Right lung (tissue), 5 donors: ENCODE data around the gene LRRFIP2. TPM values are rescaled to one million over a fixed set of nuclear protein-coding genes. Genes with fewer than 3 reads are reported as not detected.
"Not testable (repeated sequence)": the region's sequence is repeated elsewhere in the genome, so short reads cannot be mapped to it uniquely, and the experiment has no call there.

Source experiments
- DNase-seq, 2 donors: peaks; one replicate each; pipeline ENCODE4 v3.0.0-alpha.2; 2013
- polyA plus RNA-seq, 5 donors: library from polyadenylated mRNA; unstranded; fragments of 120-200 nt; gene quantifications; one replicate each; pipeline versions ENCODE4 v1.2.1 to v1.2.3, GENCODE V29; 2013; ENCODE audit warnings: inconsistent platforms in 1 of 5, low replicate concordance in 1 of 5; ENCODE audit not compliant: insufficient read length in 5 of 5, insufficient read depth in 1 of 5

The LRRFIP2 gene
- polyA plus RNA-seq, 5 donors = 61.4 to 72.4 (median 65.1) TPM

GRCh38 chr3:37190667-37191066 lies 16.3 kb upstream of the LRRFIP2 start:
- no peak for DNase-seq

- DNase-seq = no peak
These were observed 14.7 kb upstream of the LRRFIP2 start for GRCh38 chr3:37189109-37189508.

DNA sequence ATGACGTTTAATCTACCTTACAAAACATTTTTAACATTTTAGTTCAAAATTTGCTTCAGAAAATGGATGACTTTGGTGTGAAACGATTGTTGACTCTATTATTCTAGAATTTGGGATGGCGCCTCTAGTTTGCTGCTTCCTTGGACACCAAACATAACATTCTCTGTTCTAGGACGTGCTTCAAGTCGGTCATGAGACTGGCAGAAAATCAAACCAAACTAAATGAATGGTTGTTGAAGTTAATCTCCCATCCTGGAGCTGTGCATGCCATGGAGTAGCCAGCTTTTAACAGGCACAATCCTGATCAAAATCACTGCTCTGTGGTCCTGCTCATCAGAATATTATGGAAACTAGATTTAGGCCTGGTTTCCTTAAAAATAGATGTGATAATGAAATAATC lies 9.6 kb upstream of the LRRFIP2 start:
- DNase-seq = no peak

DNA sequence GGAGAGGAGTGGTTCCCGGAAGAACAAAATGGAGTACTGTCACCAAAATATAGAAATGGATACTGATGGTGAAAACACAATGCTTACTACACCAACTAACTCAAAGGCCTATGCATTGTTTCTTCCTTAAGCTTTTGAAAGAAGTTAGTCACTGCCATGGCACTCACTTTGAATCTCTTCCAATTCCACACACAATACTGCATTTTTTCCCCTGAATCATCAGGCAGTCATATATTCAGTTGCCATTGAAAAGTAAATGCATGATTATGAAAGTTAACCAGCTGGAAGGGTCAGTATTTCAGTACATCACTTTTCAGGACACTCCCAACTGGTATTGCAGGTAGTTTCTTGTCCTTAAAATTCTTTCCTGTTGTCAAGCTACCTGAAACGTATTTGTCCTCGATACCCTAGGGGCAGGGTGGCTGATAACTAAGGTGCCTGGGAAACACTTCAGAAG lies 9.0 kb upstream of the LRRFIP2 start:
- DNase-seq = no peak

GRCh38 chr3:37182816-37183215 lies 8.4 kb upstream of the LRRFIP2 start:
- DNase-seq = no peak

GRCh38 chr3:37181756-37182155 lies 7.4 kb upstream of the LRRFIP2 start:
- DNase-seq = no peak

GRCh38 chr3:37179144-37179967 lies 5.0 kb upstream of the LRRFIP2 start:
- DNase-seq = no peak

GRCh38 chr3:37173806-37174205 lies 576 bp downstream of the LRRFIP2 start:
- no peak for DNase-seq

DNA sequence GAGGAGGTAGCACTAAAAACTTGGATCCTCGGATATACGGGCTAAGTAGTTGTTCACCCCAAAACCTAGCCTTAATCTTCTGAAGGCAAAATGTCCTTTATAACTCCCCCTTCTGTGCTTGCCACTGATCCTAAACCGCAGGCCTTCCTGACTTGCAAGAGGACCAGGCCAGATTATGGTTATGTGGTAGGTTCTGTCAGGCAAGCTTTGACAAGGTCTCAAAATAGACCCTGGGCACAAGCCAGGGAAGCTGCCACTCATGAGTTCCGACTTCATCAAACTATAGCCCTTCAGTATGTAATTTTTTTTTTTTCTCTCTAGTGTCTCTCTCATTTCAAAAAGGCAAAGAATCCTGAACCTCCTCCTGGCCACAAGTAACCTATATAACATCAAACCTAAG lies 3.2 kb downstream of the LRRFIP2 start:
- DNase-seq = no peak

DNA sequence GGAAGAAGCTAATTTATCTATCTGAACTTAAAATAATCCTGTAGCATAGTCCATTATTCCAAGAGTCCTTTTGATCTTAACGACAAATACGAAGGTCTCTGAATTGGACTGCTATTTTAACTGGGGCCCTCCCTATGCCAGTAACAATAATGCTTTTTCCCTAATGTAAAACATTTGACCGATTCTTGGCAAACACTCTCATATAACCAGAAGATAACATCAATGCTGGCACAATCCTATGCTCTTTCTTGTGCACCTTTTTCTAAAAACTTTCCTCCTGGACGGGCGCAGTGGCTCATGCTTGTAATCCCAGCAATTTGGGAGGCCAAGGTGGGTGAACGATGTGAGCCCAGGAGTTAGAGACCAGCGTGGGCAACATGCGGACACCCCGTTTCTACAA lies 3.9 kb downstream of the LRRFIP2 start:
- no peak for DNase-seq

- DNase-seq = peak; percentile 39 to 58
These were observed 4.3 kb downstream of the LRRFIP2 start for GRCh38 chr3:37170060-37170459.

GRCh38 chr3:37168896-37169295 lies 5.5 kb downstream of the LRRFIP2 start:
- no peak for DNase-seq

- DNase-seq = no peak
These were observed 10.9 kb downstream of the LRRFIP2 start for GRCh38 chr3:37163262-37164015.

DNA sequence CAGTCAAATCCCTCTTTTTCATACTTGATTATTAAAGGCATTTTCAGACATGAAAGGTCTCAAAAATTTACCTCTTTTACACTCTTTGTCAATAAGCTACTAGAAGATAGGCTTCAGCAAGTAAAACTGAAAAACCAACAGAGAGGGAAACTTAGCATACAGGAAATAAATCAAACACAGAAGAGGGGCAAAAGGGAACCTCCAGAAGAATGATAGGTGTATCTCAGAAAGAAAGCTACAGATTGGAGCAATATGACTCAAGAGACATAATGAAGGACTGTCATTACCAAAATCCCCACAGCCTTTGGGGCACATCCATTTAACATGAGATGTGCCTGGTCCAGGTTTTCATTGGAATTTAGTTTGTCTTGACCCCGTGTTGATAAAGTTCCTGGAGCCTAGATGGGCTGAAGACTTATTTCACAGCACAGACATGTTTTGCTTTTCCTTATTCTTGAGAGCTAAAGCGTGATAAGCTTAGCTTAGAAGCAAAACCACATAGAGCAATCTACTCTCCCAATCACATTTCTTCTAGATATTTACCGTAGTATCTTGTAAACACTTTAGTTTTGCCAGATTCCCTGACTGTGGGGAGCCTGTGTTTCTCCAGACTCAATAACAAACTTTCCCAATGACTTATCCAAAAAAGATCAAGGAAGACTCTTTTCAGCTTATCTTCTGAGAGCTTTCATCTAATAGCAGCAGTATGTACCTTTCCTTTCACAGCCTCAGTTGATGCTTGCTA lies 11.7 kb downstream of the LRRFIP2 start:
- no peak for DNase-seq

DNA sequence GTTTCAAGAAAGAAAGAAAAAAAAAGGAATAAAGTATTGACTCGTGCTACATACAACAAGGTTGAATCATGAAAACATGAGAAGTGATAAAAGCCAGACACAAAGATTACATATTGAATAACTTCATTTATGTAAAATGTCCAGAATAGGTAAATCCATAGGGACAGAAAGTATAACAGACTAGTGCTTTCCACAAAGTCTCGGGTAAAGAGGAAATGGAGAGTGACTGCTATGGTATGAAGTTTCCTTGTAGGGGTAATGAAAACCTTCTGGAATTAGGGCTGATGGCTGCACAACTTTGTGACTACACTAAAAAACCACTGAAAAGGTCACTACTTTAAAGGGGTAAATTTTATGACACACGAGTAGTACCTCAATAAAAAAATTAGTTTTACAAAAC lies 13.0 kb downstream of the LRRFIP2 start:
- DNase-seq = no peak

DNA sequence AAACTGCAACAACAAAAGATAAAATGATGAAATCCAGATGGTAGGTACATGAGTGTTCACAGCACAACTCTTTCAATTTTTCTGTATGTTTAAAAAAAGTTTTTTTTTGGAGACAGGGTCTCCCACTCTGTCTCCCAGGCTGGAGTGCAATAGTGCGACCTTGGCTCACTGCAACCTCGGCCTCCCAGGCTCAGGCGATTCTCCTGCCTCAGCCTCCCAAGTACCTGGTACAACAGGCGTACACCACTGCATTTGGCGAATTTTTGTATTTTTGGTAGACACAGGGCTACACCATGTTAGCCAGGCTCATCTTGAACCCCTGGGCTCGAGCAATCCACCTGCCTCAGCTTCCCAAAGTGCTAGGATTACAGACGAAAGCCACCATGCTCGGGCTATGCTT lies 18.6 kb downstream of the LRRFIP2 start:
- no peak for DNase-seq

- DNase-seq = no peak
These were observed 19.6 kb downstream of the LRRFIP2 start for GRCh38 chr3:37154668-37155314.

- DNase-seq = no peak
These were observed 23.8 kb downstream of the LRRFIP2 start for GRCh38 chr3:37150621-37151020.

DNA sequence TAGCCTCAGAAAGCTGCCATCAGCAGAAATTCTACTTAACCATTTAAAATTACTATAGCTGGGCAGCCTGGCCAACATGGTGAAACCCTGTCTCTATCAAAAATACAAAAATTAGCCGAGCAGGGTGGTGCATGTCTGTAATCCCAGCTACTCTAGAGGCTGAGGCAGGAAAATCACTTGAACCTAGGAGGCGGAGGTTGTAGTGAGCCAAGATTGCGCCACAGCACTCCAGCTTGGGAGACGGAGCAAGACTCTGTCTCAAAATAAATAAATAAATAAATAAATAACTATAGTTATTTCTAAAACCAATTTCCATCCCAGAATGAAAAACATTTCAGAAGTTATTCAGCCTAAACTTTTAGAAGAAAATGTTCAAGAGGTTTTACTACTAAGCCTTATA lies 25.1 kb downstream of the LRRFIP2 start:
- DNase-seq = no peak

GRCh38 chr3:37148208-37148607 lies 26.2 kb downstream of the LRRFIP2 start:
- no peak for DNase-seq

DNA sequence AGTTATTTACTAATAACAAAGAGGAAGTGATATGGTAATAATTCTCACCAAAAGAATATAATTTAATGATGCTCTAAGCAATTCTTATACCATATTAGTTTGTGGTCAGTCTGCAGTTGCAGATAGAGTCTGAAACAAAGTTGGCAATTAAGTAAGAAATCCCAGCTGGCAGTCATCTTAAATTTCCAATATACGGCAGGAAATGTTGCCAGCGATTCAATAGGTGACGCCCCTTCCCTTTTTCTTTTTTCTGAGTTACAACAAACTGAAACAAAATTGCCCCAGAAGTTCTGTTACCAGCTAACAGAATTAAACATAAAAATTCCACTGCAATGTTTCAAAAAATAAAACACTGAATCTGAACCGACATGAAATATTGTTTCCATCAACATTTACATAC lies 26.7 kb downstream of the LRRFIP2 start:
- peak; percentile 41 to 45 for DNase-seq

DNA sequence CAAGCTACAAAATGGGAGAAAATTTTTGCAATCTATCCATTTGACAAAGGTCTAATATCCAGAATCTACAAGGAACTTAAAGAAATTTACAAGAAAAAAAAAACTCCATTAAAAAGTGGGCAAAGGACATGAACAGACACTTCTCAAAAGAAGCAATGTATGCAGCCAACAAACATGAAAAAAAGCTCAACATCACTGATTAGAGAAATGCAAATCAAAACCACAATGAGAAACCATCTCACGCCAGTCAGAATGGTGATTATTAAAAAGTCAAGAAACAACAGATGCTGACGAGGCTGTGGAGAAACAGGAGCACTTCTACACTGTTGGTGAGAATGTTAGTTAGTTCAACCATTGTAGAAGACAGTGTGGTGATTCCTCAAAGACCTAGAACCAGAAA lies 27.5 kb downstream of the LRRFIP2 start:
- not testable (repeated sequence) for DNase-seq
